Sciatic nerve (tissue), 2 donors: ENCODE results near the gene SPON1. TPM values are rescaled to one million over a fixed set of nuclear protein-coding genes. Genes with fewer than 3 reads are reported as not detected.
"Not testable (repeated sequence)": the region's sequence is repeated elsewhere in the genome, so short reads cannot be mapped to it uniquely, and the experiment has no call there.

ENCODE experiments used
- ATAC-seq: fragments of 200-7000 bp; cut with Tn5 transposase; one replicate; pipeline ENCODE4 v1.9.1; 2020; ENCODE audit warnings: mild to moderate bottlenecking, moderate library complexity
- DNase-seq: peaks from one replicate; pipeline ENCODE4 v3.0.0-alpha.2; 2020; ENCODE audit warnings: low spot score
- intact Hi-C: fragments of 100-400 bp; cut with DNase I; formaldehyde crosslinking; loops from one replicate; pipeline ENCODE4 v1.14.2; 2022
- total RNA-seq: library from RNA; stranded (reverse); fragmentation: NEBNext Ultra II Directional; extraction: Animal tissue kit (Norgen Biotek cat#: 25700); gene quantifications from one replicate; pipeline ENCODE4 v1.2.1, GENCODE V29; 2021
- donor health status: DM: no; HTN: no; CAD: no.
- donor health status: DM: no; HTN: no; CAD: no.

The SPON1 gene
- total RNA-seq, 1 donor from 2014 or later = 3.2 TPM

GRCh38 chr11:14270690-14271542 is 308.4 kb downstream of the SPON1 start:
- ATAC-seq (no peak), DNase-seq (no peak)
- intact Hi-C loops = no loop called here

DNA sequence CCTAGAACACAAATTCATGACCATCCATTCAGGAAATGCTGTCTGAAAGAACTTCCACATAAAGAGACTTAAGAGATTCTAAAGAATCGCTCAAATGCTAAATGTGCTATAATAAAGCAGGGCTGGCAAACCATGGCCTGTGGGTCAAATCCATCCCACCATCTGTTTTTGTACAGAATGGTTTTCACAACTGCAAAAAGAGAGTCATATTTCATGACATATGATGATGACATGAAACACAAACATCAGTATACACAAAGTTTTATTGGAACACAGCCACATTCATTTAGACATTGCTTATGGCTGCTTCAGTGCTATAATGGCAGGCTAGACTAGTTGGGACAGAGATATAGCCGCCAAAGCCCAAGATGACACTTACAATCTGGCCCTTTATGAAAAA is 311.4 kb downstream of the SPON1 start:
- DNase-seq (no peak), ATAC-seq (no peak)
- intact Hi-C loops = no loop called here

DNA sequence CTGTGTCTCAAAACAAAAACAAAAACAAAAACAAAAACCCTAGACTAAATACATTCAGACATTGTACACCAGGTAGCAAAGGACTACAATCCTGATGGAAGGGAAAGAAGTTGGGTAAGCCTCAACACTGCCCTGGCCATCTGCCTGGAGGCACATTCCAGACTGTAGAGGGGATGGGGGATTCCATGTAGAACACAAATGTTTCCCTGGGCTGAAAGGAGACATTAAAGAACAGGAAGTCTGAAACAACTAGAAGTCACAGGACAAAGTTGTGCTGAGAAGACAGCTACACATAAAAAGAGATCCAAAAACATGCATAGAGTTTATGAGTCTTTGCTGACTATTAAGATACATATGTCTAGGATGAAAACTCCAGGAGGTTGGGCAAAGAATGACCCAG is 312.6 kb downstream of the SPON1 start:
- DNase-seq = no peak
- intact Hi-C loops = no loop called here
- ATAC-seq = no peak

DNA sequence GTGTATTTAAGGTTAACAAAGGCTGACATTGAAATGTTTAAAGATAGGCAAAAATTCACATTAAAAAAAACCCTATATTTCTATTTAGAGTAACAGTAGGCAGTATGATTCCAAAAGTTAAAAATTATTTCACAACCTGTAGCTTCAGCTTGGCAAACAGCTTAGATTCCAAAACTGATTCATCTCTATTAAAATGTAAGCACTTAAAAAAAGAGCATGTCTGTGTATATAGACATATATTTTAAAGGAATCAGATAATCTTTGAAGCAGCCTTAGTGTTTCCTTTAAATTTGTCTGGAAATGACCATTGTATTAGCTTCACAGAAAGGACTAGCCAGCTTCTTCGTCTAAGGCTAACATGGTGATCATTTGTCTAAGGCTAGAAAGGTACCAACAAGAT is 316.3 kb downstream of the SPON1 start:
- ATAC-seq, DNase-seq, intact Hi-C loops: not testable (repeated sequence)

DNA sequence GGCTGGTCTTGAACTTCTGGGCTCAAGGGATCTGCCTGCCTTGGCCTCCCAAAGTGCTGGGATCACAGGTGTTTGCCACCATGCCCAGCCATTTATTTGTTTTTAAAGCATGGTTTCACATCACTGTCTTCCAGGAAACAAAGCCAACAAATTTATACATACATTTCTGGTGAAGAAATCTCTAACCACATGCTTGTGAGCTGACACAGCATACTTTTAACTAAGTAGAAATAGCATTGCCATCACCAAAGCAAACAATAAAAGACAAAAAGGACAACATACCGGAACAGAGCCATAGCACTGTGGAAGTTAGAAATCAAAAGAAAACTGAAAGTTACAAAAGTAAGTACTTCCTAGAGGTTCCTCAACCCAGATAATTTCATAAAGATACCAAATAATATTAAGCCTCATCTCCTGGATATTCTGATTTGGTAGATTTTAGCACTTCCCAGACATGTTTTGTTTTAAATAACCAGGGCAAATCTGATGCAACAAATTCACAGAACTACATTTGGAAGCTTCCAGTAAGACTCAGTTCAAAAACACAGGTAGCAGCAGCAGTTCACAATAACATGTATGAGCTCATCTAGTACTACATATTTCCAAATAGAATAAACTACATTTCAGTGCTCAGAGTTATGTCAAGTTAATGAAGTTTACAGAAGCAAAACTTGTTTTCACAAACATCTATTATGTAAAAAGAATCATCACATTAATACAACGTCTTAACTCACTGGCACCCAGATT is 325.8 kb downstream of the SPON1 start:
- no peak for DNase-seq
- peak; percentile 28 for ATAC-seq
- intact Hi-C loops = no loop called here

DNA sequence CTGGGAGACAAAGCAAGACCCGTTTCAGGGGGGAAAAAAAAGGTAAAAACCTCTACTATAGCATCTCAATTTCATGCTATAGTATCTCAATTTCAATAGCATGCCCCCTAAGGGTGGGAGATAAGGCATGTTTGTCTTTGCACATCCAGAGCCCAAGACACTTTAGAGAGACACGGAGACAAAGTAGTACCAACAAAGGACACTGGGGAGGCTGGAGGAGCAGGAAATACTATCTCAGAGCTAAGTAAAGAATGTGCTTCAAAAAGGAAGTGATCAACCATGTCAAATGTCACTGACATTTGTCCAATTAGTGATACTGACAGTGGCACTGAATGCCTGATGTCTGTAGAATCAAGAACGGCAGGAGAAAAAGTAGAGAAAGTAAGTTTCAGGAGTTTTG is 327.9 kb downstream of the SPON1 start:
- ATAC-seq = no peak
- no peak for DNase-seq
- intact Hi-C loops = no loop called here

DNA sequence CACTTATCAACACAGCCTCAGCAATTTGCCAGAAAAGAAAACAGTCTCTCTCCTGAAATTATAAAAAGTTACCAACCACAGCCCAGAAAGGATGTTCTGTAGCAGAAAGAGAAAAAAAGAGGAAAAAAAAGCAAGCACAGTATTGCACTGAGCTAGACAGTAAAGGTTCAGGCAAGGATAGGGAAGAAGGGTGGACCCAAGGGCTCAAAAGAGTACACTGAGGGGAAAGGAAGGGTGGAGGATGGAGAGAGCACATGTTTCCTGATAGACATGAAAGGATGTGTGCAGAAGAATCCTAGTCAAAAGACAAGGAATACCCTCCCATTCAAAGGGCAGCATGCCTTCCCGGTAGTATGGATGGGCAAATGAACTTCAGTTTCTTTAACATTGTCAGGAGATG is 337.4 kb downstream of the SPON1 start:
- DNase-seq (no peak), ATAC-seq (peak; percentile 7)
- intact Hi-C loops = loop anchor here (10.0 kb wide), 1 partner anchor 155 kb away; no protein-coding TSS in a partner anchor

GRCh38 chr11:14300661-14301304 is 338.3 kb downstream of the SPON1 start:
- intact Hi-C loops = loop anchor here (10.0 kb wide), 1 partner anchor 154 kb away; no protein-coding TSS in a partner anchor
- ATAC-seq = peak; percentile 95
- DNase-seq = peak; percentile 63

- DNase-seq (no peak), ATAC-seq (no peak)
- intact Hi-C loops = loop anchor here (10.0 kb wide), 1 partner anchor 150 kb away; no protein-coding TSS in a partner anchor
Observed at GRCh38 chr11:14304601-14305000, 342.1 kb downstream of the SPON1 start.

GRCh38 chr11:14305649-14306048 is 343.1 kb downstream of the SPON1 start:
- ATAC-seq (no peak), DNase-seq (no peak)
- intact Hi-C loops = loop anchor here (10.0 kb wide), 1 partner anchor 149 kb away; no protein-coding TSS in a partner anchor

GRCh38 chr11:14306481-14306880 is 344.0 kb downstream of the SPON1 start:
- ATAC-seq (no peak), DNase-seq (no peak)
- intact Hi-C loops = loop anchor here (10.0 kb wide), 1 partner anchor 148 kb away; no protein-coding TSS in a partner anchor

- intact Hi-C loops = loop anchor here (10.0 kb wide), 1 partner anchor 146 kb away; no protein-coding TSS in a partner anchor
- ATAC-seq (peak; percentile 46), DNase-seq (no peak)
Observed at GRCh38 chr11:14308114-14308896, 345.8 kb downstream of the SPON1 start.

DNA sequence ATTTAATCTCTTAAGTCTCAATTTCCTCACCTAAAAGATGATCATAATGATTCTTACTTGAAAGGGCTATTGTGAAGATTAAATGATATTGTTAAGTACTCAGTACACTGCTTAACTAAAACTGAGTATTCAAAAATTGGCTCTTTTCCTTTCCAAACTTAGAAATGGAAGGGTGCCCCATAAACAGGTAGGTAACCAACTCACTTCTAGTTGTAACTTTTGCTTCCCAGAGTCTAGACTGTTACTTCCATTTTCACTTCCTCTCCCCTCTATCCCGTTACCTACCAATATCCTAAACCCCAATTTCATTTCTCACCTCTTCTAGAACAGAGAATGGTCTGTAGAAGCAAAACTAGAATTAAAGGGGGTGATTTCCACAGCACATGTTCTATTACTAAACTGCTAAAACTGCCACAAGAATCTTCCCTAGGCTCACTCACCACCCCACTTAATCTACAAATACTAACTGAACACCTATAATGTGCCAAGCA is 346.4 kb downstream of the SPON1 start:
- intact Hi-C loops = loop anchor here (10.0 kb wide), 1 partner anchor 146 kb away; no protein-coding TSS in a partner anchor
- DNase-seq (no peak), ATAC-seq (no peak)

DNA sequence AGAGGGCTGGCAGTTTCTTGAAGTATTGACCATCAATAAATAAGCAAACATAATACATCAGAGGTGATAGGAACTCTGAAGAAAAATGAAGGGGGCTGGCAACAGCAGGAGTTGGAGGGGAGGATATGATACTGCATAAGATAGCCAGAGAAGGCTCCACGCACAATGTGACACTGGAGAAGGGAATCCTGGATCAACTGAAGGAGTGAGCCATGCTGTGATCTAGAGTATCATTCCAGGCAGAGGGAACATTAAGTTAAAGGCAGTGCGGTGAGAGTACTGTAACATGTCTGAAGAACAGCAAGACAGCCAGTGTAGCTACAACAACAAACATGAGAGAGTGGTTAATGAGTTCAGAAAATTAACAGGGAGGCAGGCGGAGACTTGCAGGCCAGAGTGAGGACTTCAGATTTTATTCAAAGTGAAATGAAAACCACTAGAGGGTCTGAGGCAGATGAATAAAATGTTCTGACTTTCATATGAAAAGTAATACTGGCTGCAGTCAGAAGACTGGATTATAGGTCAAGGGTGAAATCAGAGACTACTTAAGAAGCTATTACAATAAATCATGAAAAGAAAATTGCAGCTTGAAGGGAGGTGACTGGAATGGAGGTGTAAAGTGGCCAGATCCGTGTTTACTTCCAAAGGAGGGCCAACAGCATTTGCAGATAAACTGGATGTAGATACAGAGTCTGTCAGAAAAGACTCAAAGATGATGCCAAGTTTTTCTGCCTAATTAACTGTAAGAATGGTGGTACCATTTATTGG is 347.1 kb downstream of the SPON1 start:
- intact Hi-C loops = loop anchor here (10.0 kb wide), 1 partner anchor 145 kb away; no protein-coding TSS in a partner anchor
- no peak for ATAC-seq
- no peak for DNase-seq

DNA sequence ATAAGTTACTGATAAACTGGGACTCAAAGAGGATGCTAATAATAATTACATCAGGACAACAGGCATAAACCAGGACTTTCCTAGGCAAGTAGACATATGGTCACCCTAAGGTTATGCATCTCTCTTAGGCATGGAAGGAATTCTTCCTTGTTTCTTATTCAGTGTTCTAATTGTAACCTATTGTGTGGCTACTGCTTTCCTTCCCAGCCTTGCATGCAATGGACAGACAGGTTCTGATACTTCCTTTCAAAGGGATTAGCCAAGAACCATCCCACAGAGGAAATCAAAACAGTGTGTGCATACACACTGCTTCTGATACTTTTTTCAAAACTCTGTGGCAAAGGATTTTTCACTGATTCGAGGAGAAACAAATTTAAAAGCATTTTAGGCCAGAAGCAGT is 348.2 kb downstream of the SPON1 start:
- ATAC-seq (no peak), DNase-seq (no peak)
- intact Hi-C loops = no loop called here

- intact Hi-C loops = no loop called here
- DNase-seq = no peak
- ATAC-seq = no peak
Observed at GRCh38 chr11:14312736-14313438, 350.4 kb downstream of the SPON1 start.

DNA sequence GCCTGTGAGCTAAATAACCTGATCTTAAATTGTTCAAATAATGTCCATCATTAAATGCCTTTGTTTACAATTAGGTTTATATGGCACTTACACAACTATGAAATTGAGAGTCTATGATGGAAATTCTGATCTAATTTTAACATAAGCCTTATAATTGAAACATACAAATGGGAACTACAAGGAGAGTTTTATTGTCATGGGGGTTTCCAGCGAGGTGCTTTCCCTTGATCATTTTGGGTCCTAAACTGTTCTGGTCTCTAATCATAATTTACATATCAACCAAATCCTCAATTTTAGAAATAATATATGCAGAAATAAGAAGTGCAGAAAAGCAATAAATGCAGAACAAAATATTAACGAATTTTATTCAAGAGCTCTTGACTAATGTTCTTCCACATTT is 351.6 kb downstream of the SPON1 start:
- intact Hi-C loops = no loop called here
- ATAC-seq (no peak), DNase-seq (no peak)
